GM21367 (cell line): ENCODE data around the gene DGKH.
"Not testable (repeated sequence)": the region's sequence is repeated elsewhere in the genome, so short reads cannot be mapped to it uniquely, and the experiment has no call there.

ENCODE experiments used
- ATAC-seq: cut with Tn5 transposase; IDR thresholded peaks from one replicate; pipeline ENCODE4 v1.9.1; 2021; ENCODE audit not compliant: unreplicated experiment

DGKH gene

DNA sequence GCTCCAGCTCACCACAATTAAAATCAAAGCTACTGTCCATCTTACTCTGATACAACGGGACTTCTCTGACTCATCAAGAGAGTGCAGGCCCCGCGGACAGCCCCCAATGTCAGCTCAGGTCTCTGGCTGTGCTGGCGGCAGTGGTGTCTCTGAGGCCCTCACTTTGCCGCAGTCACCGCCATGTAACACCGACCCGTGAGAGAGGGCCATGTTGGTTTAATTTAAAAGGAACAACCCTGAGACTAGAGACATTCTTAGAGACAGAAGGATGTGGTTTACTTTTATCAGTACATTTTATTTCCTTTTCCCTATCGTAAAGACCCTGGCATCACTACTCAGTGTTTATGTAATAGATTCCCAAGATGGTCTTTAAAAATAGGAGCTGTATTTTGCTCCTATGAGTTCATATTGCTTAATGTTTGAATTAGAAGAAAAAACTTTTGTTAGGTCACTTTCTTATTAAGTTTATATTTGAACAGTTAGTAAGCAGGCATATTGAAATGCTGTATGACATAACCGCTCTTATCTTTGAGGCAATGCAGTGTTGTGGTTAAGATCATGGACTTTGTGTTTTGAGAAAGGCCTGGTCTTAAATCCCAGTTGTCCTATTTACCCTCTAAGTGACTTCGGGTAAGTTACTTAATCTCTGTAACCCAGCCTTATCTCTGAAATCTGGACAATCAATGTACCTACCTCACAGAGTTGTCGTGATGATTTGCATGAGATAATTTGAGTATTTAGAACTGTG, 23.4 kb downstream of the DGKH start:
- ATAC-seq = no peak

DNA sequence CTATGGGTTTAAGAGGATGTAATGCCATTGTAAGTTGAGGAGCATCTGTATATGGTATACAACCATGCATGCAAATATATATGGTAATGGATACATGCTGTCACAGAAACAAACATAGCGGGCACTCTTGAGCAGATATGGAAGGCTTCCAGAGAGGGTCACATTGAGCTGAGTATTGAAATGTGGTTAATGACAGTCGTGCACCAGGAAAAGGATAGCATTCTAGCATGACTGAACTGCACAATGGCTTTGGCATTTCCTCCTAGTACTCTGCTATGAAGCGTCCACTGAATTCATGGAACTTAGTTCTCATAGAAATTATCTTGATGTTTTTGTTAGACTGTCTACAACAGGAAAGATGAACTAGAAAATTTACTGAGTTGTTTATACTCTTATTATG, 25.2 kb downstream of the DGKH start:
- no peak for ATAC-seq

DNA sequence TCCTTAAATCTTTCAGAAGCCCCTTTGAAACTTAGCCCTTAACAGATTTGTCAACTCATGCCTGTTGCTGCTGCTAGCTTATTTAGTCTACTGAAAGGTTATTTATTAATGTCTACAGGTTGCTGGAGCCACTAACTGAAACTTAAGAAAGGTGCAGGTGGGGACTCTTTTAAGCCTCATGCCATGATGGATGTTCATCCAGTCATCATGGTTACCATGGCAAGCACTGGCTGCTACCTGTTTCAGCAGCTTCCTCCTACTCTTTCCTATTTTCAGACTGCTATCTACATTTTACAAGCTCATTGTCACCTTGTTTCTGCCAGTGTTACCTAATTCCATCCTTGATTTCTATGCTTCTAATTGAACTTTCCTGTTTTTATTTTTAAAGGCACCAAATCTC, 27.1 kb downstream of the DGKH start:
- ATAC-seq = no peak

DNA sequence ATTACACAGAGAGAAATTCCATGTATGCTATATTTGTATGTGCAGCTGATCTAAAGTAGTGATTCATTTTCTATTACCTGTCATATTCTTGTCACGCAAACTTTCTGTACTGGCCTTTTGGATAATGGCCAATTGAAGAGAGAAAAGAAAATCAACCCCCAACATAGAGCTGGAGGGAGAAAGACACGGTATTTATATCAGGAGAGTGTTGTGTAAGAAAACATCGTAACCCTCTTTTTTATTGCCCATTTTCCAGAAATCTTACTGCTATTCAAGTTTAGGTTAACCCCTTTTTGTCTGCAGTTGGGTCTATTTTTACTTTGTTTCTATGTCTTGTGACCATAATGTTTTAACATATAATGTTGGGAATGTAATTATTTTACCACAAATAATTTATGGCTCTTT, 27.9 kb downstream of the DGKH start:
- no peak for ATAC-seq

DNA sequence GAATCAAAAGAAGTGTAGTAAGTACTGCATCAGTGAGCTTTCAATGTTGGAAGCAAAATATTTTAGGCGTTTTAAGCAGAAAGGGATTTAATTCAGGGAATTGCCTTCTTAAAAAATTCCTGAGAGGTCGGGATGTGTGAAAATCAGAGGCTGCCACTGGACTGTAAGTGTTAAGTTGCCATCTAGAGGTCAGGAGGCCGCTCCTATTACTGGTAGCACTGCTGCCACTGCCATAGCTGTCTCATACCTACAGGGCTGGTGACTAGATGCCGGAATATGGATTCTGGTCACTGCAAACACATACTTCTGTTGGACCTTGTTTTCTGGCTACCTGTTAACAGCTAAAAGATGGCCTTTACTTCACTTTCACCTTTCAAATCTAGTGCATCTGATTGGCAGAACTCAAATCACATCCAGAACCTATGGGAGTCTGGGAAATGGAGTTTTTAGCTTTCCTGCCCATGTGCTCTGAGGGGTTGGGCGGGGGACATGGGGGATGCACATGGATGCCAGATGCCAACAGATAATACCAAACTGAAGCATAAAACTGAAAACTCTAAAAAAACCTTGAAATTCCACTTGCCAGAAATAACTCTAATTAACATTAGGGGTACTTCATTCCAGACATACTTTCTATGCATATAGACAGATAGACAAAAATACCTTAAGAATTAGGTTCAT, 29.8 kb downstream of the DGKH start:
- ATAC-seq = no peak

DNA sequence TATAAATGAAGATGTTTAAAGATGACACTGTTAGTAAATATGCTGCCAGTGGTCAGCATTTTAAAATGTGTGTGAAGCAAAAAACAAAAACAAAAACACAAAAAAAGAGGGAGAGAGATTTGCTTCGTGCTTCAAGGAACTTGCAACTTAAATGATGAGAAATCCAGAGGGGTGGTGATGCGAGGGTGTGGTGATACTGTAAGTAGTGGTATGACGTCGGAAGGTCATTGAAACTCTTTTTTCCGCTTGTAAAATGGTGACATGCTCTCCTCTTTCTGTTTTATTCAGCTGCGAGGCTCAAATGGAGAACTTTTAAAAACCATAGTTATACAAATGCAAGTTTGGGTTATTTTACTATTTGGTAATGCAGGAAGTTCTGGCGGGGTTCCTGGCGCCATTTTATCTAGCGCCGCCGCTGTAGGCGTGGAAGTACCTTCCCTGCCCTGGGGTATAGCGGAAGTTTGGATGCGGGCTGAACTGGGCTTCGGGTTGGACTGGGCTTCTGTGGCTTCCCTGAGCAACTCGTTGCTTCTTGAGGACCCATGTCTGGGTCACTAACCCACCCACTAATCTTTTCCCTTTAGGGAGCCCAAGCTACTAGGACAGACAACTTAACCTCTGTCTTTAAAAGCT, 34.8 kb downstream of the DGKH start:
- no peak for ATAC-seq

DNA sequence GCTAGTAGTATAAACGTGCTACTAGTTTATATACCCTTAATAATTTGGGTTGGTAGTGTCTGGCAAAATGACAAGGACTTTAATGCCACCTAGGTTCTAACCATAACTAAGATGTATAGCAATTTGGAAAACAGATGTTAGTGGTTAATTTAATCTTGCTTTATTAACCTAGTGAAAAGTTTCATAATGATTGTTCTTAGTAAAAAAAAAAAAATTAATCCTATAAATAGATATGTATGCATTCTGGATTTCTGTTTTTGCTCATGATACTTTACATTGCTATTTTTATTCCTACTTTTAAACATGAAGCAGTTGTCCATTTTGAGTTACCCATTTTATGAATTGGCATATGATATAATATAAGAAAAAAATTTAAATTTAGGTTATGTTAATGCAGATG, 36.3 kb downstream of the DGKH start:
- no peak for ATAC-seq

DNA sequence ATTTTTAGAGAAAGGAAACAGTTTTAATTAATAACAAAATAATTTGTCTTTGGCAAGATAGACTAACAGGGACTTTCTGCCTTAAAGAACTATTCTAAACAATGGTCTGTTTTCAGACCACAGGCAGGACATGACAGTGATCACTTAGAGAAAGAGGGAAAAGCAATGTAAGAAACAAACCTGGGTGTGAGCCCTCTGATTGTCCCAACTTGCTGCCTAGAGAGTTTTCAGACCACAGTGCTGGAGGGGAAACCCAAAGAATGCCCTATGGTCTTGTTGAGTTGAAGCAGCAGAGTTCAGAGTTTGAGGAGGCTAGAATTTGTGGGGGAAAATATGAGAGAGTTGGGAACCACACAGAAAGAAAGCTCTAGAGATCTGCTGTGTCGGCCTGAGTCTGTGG, 38.1 kb downstream of the DGKH start:
- ATAC-seq = no peak

DNA sequence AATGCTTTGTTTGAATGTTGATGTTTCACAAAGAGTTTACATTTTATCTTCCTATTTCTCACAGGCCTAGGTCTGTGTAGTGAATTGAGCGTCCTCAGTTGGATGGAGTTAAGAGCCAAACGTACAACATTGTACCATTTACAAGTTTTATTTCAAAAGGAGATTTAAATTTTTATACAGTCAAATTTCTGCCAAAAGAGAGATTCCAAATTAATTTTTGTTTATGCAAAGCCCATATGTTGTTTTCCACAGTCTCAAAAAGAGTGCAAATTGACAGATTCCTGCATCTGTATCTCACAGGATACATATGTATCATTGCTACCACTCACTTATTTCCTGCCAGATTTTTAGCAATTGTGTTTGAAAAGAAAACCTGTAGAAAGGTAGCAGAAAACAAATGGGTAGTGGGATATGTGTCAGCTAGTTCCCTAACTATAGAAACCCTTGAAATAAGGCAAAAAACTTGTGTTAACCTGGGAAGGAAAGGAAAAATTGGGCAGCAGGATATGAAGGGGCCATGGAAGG, 46.1 kb downstream of the DGKH start:
- ATAC-seq = no peak

DNA sequence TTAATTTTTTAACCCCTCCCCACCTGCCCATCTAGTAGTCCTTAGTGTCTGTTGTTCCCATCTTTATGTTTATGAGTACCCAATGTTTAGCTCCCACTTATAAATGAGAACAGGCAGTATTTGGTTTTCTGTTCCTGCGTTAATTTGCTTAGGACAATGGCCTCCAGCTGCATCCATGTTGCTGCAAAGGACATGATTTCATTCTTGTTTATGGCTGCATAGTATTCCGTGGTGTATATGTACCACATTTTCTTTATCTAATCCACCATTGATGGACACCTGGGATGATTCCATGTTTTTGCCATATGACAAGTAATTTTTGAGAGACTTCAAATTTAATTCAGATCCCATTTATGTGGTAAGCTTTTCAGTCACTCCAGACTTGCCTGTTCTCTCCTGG, 47.8 kb downstream of the DGKH start:
- ATAC-seq = not testable (repeated sequence)

DNA sequence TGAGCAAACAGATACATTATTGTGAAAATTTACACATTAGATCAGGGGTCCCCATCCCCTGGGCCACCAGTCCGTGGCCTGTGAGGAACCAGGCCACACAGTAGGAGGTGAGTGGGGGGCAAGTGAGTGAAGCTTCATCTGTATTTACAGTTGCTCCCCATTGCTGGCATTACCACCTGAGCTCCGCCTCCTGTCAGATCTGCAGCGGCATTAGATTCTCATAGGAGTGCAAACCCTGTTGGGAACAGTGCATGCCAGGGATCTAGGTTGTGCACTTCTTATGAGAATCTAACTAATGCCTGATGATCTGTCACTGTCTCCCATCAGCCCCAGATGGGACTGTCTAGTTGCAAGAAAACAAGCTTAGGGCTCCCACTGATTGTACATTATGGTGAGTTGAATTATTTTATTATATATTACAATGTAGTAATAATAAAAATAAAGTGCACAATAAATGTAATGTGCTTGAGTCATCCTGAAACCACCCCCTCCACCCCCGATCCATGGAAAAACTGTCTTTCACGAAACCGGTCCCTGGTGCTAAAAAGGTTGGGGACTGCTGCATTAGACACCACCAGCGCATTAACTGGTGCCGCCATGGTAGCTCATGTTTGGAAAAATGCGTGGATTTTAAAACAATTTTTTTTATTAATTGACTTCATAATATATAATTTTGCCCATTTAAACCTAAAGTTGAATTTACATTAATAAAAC, 51.7 kb downstream of the DGKH start:
- no peak for ATAC-seq

DNA sequence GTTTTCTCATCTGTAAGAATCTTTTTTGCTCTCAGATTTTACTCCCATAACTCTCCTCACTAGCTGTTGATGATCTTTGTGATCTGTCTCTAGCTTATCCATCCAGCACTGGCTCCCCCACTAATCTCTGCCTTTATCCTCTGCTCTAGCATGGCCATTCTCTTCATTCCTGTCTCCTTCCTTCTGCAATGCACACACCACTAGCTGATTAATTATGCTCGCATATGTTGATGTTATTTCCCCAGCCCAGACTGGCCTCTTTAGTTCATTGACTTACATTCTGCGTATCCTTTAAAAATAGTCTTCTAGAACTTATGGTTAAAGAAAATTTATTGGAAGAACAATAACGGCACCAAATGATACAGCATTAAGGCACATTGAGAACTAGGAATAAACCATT, 52.5 kb downstream of the DGKH start:
- no peak for ATAC-seq

DNA sequence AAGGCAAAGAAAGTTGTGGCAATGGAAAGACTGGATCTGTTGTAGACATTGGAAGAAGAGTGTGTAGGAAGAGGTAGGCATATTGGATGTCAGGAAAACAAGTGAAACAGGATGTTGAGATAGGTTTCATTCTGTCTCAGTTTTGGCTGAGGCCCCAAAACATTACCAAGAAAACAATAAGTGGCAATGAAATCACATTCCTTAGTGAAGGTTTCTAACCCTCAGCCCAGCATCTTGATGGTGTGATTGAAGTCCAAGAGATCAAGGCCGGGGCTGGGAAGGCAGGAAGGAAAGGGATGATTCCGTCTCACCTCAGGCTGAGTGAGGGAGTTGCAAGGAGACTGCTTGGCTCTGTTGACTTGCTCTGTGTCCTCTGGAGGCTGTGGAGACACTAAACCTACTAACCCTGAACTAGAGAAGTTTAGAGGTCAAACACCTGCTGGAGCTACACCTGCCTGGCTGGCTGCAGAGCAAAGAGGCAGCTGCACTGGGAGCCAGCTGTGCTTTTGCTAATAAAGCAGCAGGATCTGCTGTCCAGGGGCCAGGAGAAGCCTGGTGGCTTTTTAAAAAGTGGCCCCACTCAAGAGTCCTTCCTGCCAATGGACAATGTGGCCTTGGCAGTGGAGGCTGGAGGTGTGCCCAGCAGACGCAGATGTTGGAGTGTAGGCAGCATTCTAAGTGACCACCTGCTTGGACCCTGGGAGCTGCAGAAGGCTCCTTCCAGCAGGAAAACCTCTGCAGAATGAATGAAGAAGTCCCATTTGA, 53.6 kb downstream of the DGKH start:
- no peak for ATAC-seq

DNA sequence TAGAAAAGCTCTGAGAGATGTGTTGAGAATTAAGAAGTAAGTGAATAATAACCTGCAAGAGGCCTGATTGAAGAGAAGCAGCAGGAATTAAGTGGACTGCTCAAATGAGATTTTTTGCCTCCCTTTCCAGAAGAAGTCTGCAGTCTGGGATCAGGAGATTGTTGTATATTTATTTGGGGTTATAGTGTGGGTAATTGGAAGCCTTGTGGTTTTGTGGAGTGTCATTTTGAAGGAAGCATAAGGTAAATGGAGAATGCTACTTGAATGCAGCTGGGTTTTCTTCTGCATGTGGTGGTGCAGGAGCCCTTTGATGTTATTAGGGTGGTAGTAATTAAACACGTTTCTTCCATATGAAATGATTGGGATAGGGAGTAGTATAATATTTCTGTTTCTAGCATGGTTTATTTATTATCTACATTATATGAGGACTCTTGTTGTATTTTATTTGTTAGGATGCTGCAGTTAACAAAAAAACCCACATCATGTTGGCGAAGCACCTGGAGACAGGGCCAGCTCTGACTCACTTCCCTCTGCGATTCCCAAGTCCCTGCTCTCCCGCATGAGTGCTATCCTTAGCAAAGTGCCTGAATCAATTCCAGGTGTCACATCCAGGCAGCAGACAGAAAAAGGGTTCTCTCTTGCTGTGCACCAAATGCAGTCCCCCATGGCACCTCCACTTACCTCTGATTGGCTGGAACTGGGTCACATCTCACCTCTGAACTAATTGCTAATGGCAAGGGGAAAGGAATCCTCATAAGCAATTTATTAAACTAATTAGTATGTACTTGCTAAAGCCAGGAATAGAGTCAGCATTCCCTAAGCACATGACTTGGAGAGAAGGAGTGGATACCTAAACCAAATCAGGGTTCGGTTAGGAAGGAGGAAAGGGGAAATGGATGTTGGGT, 54.8 kb downstream of the DGKH start:
- ATAC-seq = no peak

DNA sequence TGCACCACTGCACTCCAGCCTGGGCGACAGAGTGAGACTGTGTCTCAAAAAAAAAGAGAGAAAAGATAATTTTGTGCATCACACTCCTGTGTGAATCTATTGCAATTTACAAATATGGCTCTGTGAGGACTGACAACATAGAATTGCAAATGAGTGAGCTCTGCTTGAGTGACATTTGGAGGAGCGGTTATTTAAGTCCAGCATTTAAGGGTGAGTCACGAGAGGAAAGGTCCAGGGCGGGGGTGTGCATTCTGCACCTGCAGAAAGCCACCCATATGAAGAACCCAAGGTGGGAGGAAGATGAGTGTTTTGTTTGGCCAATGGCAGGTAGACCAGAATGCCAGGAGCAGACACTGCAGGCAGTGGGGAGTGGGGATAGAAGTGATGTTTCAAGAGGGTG, 58.5 kb downstream of the DGKH start:
- no peak for ATAC-seq

DNA sequence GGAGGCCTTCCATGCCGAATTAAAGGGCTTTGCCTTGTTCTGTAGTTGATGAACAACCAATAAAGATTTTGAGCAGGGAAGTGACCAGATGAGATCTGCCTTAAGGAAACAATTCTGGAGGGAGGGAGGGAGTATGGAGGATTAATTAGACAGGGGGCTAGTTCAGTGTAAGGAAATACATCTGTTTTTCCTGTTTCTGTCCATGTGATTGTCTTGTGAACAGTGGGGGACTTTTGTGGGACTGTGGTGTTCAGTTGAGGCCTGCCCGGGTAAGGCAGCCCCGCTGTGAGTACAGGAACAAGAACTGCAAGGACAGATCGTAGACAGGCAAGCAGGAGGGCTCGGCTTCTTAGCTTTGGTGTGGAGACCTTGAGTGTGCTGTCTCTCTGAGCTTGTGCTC, 59.0 kb downstream of the DGKH start:
- ATAC-seq = no peak

DNA sequence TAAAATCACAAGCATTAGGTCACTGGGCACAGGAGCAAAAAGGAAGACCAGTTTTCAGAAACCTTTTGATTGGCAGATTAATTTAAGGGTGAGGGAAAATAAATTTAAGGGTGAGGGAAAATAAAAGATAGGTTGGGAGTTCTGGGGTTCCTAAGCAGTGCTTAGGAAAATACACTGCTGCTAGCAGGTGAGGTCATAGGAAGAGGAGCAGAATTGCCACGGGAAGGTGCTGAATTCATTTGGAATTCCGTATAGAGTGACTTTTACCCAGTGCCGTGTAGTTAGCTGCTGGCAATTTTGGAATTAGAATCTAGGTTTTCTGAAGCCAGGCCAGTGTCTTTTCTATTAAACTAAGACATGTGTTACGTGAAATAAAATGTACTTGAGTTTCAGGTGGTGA, 59.8 kb downstream of the DGKH start:
- ATAC-seq = no peak

DNA sequence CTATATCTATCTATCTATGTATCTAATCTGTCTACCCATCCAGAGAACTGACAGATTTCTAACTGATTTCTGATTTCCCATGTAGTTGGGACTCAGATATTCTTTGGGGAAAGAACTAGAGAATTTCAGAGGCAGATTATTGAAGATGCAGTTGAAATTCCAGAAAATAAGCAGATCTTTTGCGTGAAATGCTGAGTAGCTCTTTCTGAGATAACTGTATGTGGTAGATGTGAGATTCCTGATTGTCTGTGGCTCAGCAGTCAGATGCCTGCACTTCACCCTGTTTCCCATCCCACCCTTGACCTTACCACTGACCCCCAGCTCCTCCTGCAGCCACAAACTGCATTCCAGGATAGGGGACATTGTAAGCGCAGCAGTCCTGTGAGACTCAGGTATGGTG, 61.5 kb downstream of the DGKH start:
- ATAC-seq = no peak

DNA sequence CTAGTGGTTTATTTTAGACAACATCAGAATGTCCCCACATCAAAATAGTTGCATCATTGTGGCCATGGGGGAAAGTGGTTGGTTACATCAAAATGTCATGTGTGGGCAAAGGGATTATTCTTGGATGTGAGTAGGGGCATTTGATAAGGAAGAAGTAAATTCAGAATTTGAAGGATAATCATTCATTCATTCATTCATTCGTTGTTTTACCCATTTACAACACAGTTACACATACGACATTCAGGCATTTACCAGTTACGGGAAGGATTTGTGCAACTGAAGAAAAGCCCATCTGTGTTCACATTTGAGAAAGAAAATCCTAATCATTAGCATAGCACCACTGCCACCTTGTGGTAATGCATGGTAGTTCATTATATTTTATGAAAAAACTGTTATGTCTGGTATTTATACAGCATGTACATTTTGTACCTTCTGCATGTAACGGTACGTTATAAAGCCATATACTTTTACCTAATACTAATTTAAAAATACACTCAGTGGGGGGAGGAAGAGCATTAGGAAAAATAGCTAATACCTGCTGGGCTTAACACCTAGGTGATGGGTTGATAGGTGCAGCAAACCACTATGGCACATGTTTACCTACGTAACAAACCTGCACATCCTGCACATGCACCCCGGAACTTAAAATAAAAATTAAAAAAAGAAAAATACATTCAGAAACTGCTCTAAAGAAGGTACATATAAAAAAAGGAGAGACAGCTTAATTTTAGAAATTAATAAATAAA, 62.1 kb downstream of the DGKH start:
- ATAC-seq = no peak
